Keratinocyte (primary cell): ENCODE results near the gene ANKRD34A. TPM values are rescaled to one million over a fixed set of nuclear protein-coding genes. Genes with fewer than 3 reads are reported as not detected.

Experiments
- DNase-seq: peaks from one replicate; pipeline ENCODE4 v3.0.0-alpha.2; 2011; ENCODE audit warnings: low read depth, missing footprints, low spot score
- FAIRE-seq: peaks from 2 replicates; lab custom pipeline; 2011; peaks lifted over from hg19 to GRCh38; lab: Jason Lieb, UNC
- H2AFZ ChIP-seq: 2 replicates; pipeline ENCODE4 v1.6.0; 2012; ENCODE audit warnings: low read length, control low read depth, inconsistent platforms; ENCODE audit not compliant: control insufficient read depth
- H3K27ac ChIP-seq: 2 replicates; pipeline ENCODE4 v1.5.1; 2011; ENCODE audit warnings: low read length; ENCODE audit not compliant: control insufficient read depth, insufficient read depth
- H3K27me3 ChIP-seq: 3 replicates; pipeline ENCODE4 v1.6.0; 2011; ENCODE audit warnings: low read length; ENCODE audit not compliant: control insufficient read depth, insufficient read depth; ENCODE audit errors: extremely low read depth
- H3K36me3 ChIP-seq, 2 experiments: 2 replicates in 1 of 2; 3 replicates in 1 of 2; pipeline ENCODE4 v1.5.1; 2011; ENCODE audit warnings: low read length in 2 of 2, mild to moderate bottlenecking in 1 of 2; ENCODE audit not compliant: control insufficient read depth in 2 of 2, insufficient read depth in 2 of 2; ENCODE audit errors: extremely low read depth in 1 of 2
- H3K4me1 ChIP-seq: 3 replicates; pipeline ENCODE4 v1.5.1; 2011; ENCODE audit warnings: low read length; ENCODE audit not compliant: control insufficient read depth, insufficient read depth; ENCODE audit errors: extremely low read depth
- H3K4me2 ChIP-seq: 3 replicates; pipeline ENCODE4 v1.6.0; 2011; ENCODE audit warnings: low read depth, low read length; ENCODE audit not compliant: control insufficient read depth, insufficient read depth; ENCODE audit errors: extremely low read depth
- H3K4me3 ChIP-seq, 3 experiments: fragments of 200-600 bp in 1 of 3; sonication (generic) in 1 of 3; 2 replicates in 2 of 3; 3 replicates in 1 of 3; pipeline ENCODE4 v1.5.1; 2011 to 2016; ENCODE audit warnings: low read length in 3 of 3, mild to moderate bottlenecking in 3 of 3, control low read depth in 2 of 3, inconsistent platforms in 1 of 3, low read depth in 1 of 3, mixed read lengths in 1 of 3, mixed run types in 1 of 3, moderate library complexity in 1 of 3; ENCODE audit not compliant: control insufficient read depth in 2 of 3, insufficient read depth in 2 of 3; ENCODE audit errors: extremely low read depth in 1 of 3
- H3K79me2 ChIP-seq: 2 replicates; pipeline ENCODE4 v1.6.0; 2012; ENCODE audit warnings: low read length; ENCODE audit not compliant: control insufficient read depth, insufficient read depth
- H3K9ac ChIP-seq: 3 replicates; pipeline ENCODE4 v1.6.0; 2011; ENCODE audit warnings: low read length; ENCODE audit not compliant: control insufficient read depth, insufficient read depth; ENCODE audit errors: extremely low read depth
- H3K9me1 ChIP-seq: 3 replicates; pipeline ENCODE4 v1.6.0; 2011; ENCODE audit warnings: low read length; ENCODE audit not compliant: control insufficient read depth, insufficient read depth; ENCODE audit errors: extremely low read depth
- H3K9me3 ChIP-seq: 2 replicates; pipeline ENCODE4 v1.5.1; 2012; ENCODE audit warnings: low read depth, low read length; ENCODE audit not compliant: control insufficient read depth
- H4K20me1 ChIP-seq: 3 replicates; pipeline ENCODE4 v1.6.0; 2011; ENCODE audit warnings: low read length; ENCODE audit not compliant: control insufficient read depth, insufficient read depth; ENCODE audit errors: extremely low read depth
- CTCF ChIP-seq, 3 experiments: IDR thresholded peaks in 1 of 3; conservative IDR thresholded peaks in 1 of 3; optimal IDR thresholded peaks in 1 of 3; 2 replicates in 2 of 3; 3 replicates in 1 of 3; pipeline versions ENCODE3 to v1.5.1; 2011; ENCODE audit warnings: low read length in 3 of 3, mild to moderate bottlenecking in 3 of 3, moderate library complexity in 2 of 3, control low read depth in 1 of 3, inconsistent platforms in 1 of 3; ENCODE audit not compliant: insufficient read depth in 2 of 3; ENCODE audit errors: extremely low read depth in 1 of 3
- EZH2 ChIP-seq: IDR thresholded peaks from one replicate; pipeline ENCODE4 v1.6.1; 2012; ENCODE audit warnings: inconsistent platforms, mild to moderate bottlenecking, low read length, moderate library complexity
- dilution Hi-C: fragments of 300-500 bp; cut with MboI; formaldehyde crosslinking; loops from one replicate; pipeline ENCODE4 v1.7.0; 2020; ENCODE audit warnings: low sequenced_read_pairs; ENCODE audit not compliant: extremely low pct_ligation_motif_present
- polyA plus RNA-seq, 5 experiments: library from polyadenylated mRNA; depleted of rRNA in 3 of 5; stranded (reverse) in 3 of 5; stranded (forward) in 1 of 5; unstranded in 1 of 5; fragments of >200 nt; gene quantifications; 1 replicate in 1 of 5; 2 replicates in 3 of 5; 3 replicates in 1 of 5; pipeline versions ENCODE4 v1.2.1 to v1.2.3, GENCODE V29; 2011 to 2012; ENCODE audit warnings: missing spikeins in 2 of 5, low read depth in 1 of 5, low replicate concordance in 1 of 5

Gene ANKRD34A
- polyA plus RNA-seq, 1 donor (not counting 4 experiments of a cell fraction or from before 2014, with no cell fraction given): 0.83 TPM

GRCh38 chr1:145912128-145912641 is 52.2 kb downstream of the ANKRD34A start:
- H3K9ac ChIP-seq: no peak overlapping the region
- no peak overlapping the region for H3K4me2 ChIP-seq
- no peak overlapping the region for H3K27ac ChIP-seq
- H3K9me3 ChIP-seq: no peaks in the 10 kb centered on the region
- DNase-seq: no peak
- peaks cover 19% of the 10 kb centered on the region for H3K4me1 ChIP-seq
- no peak overlapping the region for H3K4me3 ChIP-seq
- H4K20me1 ChIP-seq: no peaks in the 10 kb centered on the region
- no peaks in the 10 kb centered on the region for H3K9me1 ChIP-seq
- TF ChIP-seq EZH2 (no peak), CTCF (optimal IDR thresholded peaks at IDR 0.05 in 1 of 3, IDR thresholded peaks at IDR 0.05 in 1 of 3, conservative IDR thresholded peaks at IDR 0.05 in 1 of 3; ENCODE audit: extremely low read depth in 1 of 3, insufficient read depth in 2 of 3, low read length in 3 of 3) (no peak)
- FAIRE-seq: no peak
- dilution Hi-C loops: no loop called here
- H2AFZ ChIP-seq: no peak overlapping the region
- peaks cover 2% of the 10 kb centered on the region for H3K79me2 ChIP-seq
- peaks cover 14% of the 10 kb centered on the region in 2 experiments for H3K36me3 ChIP-seq
- no peaks in the 10 kb centered on the region for H3K27me3 ChIP-seq

Other genes with a start within 250 kb of the ANKRD34A start
- not detected in 3 replicates for gene CD160, start 245.1 kb downstream of the ANKRD34A start, polyA plus RNA-seq
- 7.4 to 10.1 TPM (median 7.4 TPM) in 3 replicates for gene RNF115, start 140.5 kb downstream of the ANKRD34A start, polyA plus RNA-seq
- gene POLR3C, start 140.4 kb downstream of the ANKRD34A start, polyA plus RNA-seq: 33.9 to 44.4 TPM (median 34.4 TPM) in 3 replicates
- 1.3 to 1.6 TPM (median 1.3 TPM) in 3 replicates for gene NUDT17, start 118.9 kb downstream of the ANKRD34A start, polyA plus RNA-seq
- 26.9 to 29.7 TPM (median 27.6 TPM) in 3 replicates for gene PIAS3, start 105.5 kb downstream of the ANKRD34A start, polyA plus RNA-seq
- 0.08 to 1.3 TPM (median 0.46 TPM) in 3 replicates for gene ANKRD35, start 78.7 kb downstream of the ANKRD34A start, polyA plus RNA-seq
- 0.54 to 0.90 TPM (median 0.65 TPM) in 3 replicates for gene ITGA10, start 54.5 kb downstream of the ANKRD34A start, polyA plus RNA-seq
- gene PEX11B, start 45.9 kb downstream of the ANKRD34A start, polyA plus RNA-seq: 43.7 to 97.7 TPM (median 89.0 TPM) in 3 replicates
- gene RBM8A, start 37.1 kb downstream of the ANKRD34A start, polyA plus RNA-seq: 111 to 209 TPM (median 194 TPM) in 3 replicates
- gene LIX1L, start 6.6 kb downstream of the ANKRD34A start, polyA plus RNA-seq: 9.2 to 26.4 TPM (median 20.0 TPM) in 3 replicates
- gene POLR3GL, start 115 bp upstream of the ANKRD34A start, polyA plus RNA-seq: 8.1 to 14.0 TPM (median 10.0 TPM) in 3 replicates
- gene TXNIP, start 32.0 kb upstream of the ANKRD34A start, polyA plus RNA-seq: 89.7 to 165 TPM (median 159 TPM) in 3 replicates
- gene HJV, start 57.2 kb upstream of the ANKRD34A start, polyA plus RNA-seq: 0.04 TPM in 1 of 3 replicates, not detected in the others
- 1.1 to 2.1 TPM (median 1.7 TPM) in 3 replicates for gene NBPF10, start 180.2 kb upstream of the ANKRD34A start, polyA plus RNA-seq